ENCODE results near the gene SLC1A3.

The SLC1A3 gene

GRCh38 chr5:36728697-36729543, 122.5 kb downstream of the SLC1A3 start:
- no peaks in the 10 kb centered on the region for H3K36me3 ChIP-seq
- peaks cover 5% of the 10 kb centered on the region for H3K27me3 ChIP-seq
- DNase-seq = no peak
- TF ChIP-seq CTCF (IDR thresholded peaks at IDR 0.05; ENCODE audit: low read depth, low read length) = peak; percentile 75
- H3K4me1 ChIP-seq = no peaks in the 10 kb centered on the region
- H3K9me3 ChIP-seq = no peaks in the 10 kb centered on the region
- H3K4me3 ChIP-seq (ENCODE audit: low read depth, low read length) = no peak overlapping the region

GRCh38 chr5:36730537-36731216, 124.3 kb downstream of the SLC1A3 start:
- DNase-seq = no peak
- no peak for TF ChIP-seq CTCF (IDR thresholded peaks at IDR 0.05; ENCODE audit: low read depth, low read length)
- H3K4me1 ChIP-seq = no peaks in the 10 kb centered on the region
- H3K36me3 ChIP-seq = no peaks in the 10 kb centered on the region
- H3K4me3 ChIP-seq (ENCODE audit: low read depth, low read length) = no peak overlapping the region
- H3K9me3 ChIP-seq = no peaks in the 10 kb centered on the region
- peaks cover 15% of the 10 kb centered on the region for H3K27me3 ChIP-seq

GRCh38 chr5:36733183-36733582, 126.8 kb downstream of the SLC1A3 start:
- Histone ChIP-seq H3K27me3 (peaks cover 16% of the 10 kb centered on the region), H3K4me3 (ENCODE audit: low read depth, low read length) (no peak overlapping the region), H3K36me3 (no peaks in the 10 kb centered on the region), H3K9me3 (no peaks in the 10 kb centered on the region), H3K4me1 (no peaks in the 10 kb centered on the region)
- no peak for DNase-seq
- TF ChIP-seq CTCF (IDR thresholded peaks at IDR 0.05; ENCODE audit: low read depth, low read length) = no peak

GRCh38 chr5:36734422-36734821, 128.0 kb downstream of the SLC1A3 start:
- TF ChIP-seq CTCF (IDR thresholded peaks at IDR 0.05; ENCODE audit: low read depth, low read length) = peak; percentile 40
- no peaks in the 10 kb centered on the region for H3K36me3 ChIP-seq
- DNase-seq = no peak
- peaks cover 13% of the 10 kb centered on the region for H3K27me3 ChIP-seq
- H3K4me3 ChIP-seq (ENCODE audit: low read depth, low read length) = no peak overlapping the region
- no peaks in the 10 kb centered on the region for H3K9me3 ChIP-seq
- H3K4me1 ChIP-seq = no peaks in the 10 kb centered on the region

- TF ChIP-seq CTCF (IDR thresholded peaks at IDR 0.05; ENCODE audit: low read depth, low read length) = no peak
- Histone ChIP-seq H3K36me3 (no peaks in the 10 kb centered on the region), H3K27me3 (peaks cover 13% of the 10 kb centered on the region), H3K4me3 (ENCODE audit: low read depth, low read length) (no peak overlapping the region), H3K9me3 (no peaks in the 10 kb centered on the region), H3K4me1 (no peaks in the 10 kb centered on the region)
- no peak for DNase-seq
Observed at GRCh38 chr5:36735891-36736290, 129.5 kb downstream of the SLC1A3 start.
